Ammon's horn (tissue), 1 donor: ENCODE results near the gene DNAH9.
A peak's percentile ranks its signal among the peaks of the same experiment; 100 is the strongest.
"Not testable (repeated sequence)": the region's sequence is repeated elsewhere in the genome, so short reads cannot be mapped to it uniquely, and the experiment has no call there.

ENCODE experiments used
- DNase-seq: peaks from one replicate; pipeline ENCODE4 v3.0.0-alpha.2; 2016; ENCODE audit warnings: low spot score

DNAH9 gene

GRCh38 chr17:11916091-11916490 lies 317.8 kb downstream of the DNAH9 start:
- DNase-seq = no peak

DNA sequence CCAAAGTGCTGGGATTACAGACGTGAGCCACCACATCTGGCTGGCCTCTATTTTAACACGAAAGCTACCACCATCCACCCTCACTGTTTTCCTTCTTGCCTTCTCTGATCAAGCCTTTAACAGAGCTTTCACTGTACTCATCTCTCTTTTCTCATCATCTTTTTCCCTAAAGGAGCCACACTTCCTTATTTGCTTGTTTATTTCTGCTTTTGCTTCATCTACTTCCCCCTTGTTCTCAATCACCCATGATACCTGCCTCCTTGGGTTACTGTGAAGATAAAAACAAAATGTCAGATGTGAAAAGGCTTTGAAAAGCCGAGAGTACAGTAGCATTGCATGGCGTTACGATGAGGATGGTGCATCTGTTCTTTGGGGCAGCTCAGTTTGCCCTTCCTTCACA lies 319.1 kb downstream of the DNAH9 start:
- no peak for DNase-seq

GRCh38 chr17:11921296-11921695 lies 323.0 kb downstream of the DNAH9 start:
- DNase-seq = no peak

GRCh38 chr17:11922638-11923037 lies 324.4 kb downstream of the DNAH9 start:
- DNase-seq = no peak

- DNase-seq = no peak
Measured at GRCh38 chr17:11924076-11924475, 325.8 kb downstream of the DNAH9 start.

DNA sequence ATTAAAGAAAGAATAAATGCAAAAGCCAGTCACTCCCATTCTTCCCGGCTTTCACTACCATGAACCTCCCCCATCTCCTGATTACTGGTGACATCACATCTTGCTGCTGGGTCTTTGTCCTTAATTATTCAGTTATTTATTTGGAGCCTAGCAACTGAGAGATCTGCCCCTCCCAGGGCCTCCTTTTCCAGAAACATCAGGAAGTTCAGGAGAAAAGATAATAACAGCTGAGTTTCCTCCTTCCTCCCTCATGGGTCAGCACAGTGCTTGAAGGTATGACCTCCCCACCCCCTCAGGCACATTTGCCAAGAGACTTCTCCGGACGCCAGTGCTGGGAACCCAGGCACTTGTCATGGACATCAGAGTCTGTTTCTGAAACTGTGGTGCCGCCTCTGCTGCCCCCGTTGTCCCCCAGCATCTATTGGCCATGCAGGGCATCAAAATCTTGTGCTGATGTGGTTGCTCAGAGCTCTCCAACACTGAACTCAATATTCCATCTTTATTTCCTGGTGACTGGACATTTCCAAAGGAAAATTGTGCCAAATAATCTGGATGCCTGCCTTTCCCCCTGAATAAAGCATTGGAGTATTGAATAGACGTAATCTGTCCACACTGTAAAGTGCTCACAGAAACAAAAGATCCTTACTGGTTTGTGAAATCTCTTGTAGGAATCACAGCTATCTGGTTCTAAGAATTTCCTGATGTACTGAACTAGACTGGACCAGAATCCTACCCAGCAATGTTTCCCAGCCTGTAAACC lies 327.2 kb downstream of the DNAH9 start:
- DNase-seq = no peak

- no peak for DNase-seq
Measured at GRCh38 chr17:11928436-11928835, 330.2 kb downstream of the DNAH9 start.

- no peak for DNase-seq
Measured at GRCh38 chr17:11932337-11932898, 334.1 kb downstream of the DNAH9 start.

DNA sequence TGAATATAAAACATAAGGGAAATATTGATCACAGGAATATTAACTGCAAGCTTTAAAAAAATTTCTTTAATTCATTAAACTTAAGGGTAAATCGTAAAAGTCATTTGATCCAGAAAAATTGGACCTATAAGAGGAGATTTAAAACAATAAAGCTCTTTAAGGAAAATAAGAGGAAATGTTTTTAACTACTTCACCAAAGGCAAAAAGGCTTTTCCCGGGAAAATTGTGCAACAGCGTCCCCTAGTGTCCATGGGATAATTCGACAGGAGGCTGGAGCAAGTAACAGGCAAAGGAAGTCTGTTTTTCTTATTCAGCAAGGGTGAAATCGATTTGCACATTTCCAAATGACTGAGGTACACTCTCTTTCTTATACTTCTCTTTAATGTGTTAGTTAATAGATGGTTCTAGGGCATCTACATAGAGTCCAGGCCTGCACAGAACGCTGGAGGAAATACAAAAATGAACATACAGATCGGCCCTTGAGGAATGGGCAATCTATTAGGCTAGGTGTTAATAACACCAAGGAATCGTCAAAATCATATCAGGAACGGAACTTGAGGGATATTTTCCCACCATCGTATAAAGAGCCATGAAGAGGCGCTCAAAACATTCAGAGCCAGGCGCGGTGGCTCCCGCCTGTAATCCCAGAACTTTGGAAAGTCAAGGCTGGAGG lies 337.6 kb downstream of the DNAH9 start:
- peak; percentile 69 for DNase-seq

DNA sequence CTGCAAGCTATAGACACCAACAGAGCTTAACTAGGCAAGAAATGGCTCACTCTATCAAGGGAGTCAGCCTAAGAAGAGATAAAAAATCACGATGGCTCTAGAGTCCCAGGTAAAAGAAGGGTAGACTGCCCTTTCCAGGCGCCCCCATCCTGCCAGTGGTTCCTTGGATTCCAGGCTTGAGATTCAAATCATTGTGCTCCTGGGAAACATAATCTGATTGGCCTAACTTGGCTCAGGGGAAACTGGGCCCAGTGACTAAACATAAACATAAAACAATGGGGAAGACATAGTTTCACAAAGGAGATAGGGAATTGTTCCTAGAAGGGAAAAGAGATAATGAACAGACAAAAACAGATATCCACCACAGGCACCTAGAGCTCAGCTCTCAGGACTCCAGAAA lies 342.6 kb downstream of the DNAH9 start:
- DNase-seq = no peak

- DNase-seq = not testable (repeated sequence)
Measured at GRCh38 chr17:11943086-11943485, 344.8 kb downstream of the DNAH9 start.

DNA sequence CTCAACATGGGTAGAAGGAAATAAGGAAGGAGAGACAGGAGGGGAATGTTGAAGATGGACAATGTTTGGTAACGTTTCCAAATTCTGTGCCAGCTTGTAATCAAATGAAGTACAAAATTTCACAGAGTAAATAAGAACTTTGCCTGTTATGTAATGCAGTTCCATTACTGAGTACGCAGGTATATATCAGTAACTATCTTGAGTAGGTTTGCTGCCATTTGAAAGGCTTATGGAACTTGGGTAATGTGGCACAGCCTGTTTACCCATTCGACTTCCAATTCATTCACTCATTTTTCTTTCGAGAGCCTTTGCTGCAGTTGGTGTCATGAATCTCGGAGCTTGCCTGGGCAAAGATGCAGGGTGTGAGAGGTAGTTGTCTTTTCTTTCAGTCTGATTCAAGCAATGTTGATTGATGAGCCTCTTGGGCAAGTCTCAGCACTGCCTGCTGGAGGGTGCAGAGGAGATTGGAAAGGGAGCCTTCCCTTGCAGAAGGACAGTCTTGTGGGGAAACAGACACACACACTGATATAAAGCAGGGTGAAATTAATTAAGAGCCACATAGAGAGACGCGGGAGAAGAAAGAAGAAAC lies 345.6 kb downstream of the DNAH9 start:
- DNase-seq = no peak

DNA sequence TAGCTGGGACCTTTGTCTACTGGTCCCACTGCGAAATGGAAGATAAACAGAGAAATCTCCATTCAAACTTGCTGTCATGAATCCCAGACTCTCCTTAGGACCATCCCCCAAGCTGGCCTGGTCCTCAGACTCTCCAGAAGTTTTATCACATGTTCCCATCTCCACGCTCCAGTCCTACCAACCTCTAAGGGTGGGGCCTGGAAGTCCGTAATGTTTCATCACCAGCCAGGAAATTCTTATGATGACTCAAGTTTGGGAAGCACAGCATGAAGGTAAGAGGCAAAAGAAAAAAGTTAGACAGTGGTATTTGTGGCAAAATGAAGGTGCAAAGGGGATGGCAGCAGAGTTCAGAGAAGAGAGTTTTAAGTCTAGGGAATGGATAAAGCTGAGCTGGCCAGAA lies 346.3 kb downstream of the DNAH9 start:
- DNase-seq = no peak

DNA sequence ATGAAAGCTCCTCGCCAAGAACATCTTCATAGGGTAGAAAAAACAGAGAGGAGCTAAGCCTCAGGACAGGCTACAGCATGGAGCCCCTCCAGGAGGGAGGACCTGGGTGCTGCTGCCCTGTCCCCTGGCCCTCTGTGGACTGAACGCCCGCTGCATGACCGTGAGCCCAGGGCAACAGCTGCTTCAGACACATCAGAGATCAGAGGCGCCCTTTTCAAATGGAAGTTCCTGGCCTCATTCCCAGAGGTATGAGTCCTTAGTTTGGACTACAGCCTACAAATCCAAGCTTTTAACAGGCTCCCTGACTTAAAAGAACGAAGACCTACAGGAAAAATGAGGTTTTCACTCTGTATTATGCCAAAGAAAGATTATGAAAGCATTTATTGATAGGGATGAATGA lies 350.5 kb downstream of the DNAH9 start:
- DNase-seq = peak; percentile 10

- DNase-seq = not testable (repeated sequence)
Measured at GRCh38 chr17:11949571-11949970, 351.3 kb downstream of the DNAH9 start.

DNA sequence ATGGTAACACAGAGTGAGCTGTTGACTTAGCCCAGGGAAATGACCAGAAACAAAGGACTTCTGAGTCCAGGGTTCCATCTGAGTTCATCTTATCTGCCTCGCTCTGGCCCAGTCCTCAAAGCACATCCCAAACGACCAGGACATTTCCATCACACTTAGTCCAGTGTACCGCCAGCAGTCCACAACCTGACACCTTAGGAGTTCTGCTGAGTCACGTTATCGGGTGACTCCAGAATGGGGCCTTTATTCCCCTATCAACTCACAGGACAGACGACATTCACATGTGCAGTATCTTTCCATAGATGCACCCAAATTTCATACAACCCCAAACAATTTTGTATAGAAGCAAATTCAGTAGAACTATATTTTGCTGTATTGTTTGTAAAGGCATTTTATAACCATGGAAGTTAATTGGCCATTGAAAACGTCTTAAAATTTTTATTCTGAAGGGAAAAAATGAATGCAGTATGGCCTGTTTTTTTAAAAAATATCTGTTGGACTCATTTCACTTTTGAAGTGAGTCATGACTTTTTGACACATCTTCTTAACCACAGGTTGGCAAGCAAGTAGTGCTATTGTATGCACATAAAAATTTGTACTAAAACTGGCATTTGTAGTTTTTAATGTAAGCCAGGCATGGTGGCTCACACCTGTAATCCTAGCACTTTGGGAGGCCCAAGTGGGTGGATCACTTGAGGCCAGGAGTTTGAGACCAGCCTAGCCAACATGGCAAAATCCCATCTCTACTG lies 352.7 kb downstream of the DNAH9 start:
- DNase-seq = no peak

- DNase-seq = no peak
Measured at GRCh38 chr17:11952610-11953009, 354.3 kb downstream of the DNAH9 start.

- no peak for DNase-seq
Measured at GRCh38 chr17:11953924-11954323, 355.7 kb downstream of the DNAH9 start.

GRCh38 chr17:11954936-11955335 lies 356.7 kb downstream of the DNAH9 start:
- no peak for DNase-seq

DNA sequence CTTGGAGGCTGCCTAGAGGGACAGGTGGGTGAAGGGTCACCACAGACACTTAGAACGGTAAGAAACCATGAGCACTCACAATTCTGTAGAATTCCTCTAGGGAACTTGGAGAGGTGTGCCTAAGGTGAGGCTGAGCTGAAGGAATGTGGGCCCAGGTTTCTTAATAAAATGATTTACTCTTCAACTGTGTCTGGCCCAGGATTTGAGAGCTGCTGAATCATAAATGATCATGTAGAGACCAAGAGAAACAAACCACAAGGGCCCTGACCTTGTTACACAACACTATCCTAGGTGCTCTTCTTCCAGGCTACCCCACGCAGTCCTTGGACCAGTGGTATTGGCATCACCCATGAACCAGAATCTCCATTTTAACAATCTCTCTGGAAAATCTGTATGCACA lies 371.3 kb downstream of the DNAH9 start:
- DNase-seq = no peak

DNA sequence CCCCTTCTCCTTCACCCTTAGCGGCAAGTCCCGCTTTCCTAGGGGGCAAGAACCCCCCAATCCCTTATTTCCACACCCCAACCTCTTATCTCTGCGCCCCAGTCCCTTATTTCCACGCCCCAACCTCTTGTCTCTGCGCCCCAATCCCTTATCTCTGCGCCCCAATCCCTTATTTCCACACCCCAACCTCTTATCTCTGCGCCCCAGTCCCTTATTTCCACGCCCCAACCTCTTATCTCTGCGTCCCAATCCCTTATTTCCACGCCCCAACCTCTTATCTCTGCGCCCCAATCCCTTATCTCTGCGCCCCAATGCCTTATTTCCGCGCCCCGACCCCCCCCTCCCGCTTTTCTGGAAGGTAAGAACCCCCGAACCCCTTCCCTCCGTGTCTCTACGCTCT lies 374.5 kb downstream of the DNAH9 start:
- DNase-seq = not testable (repeated sequence)

GRCh38 chr17:11979795-11980194 lies 381.5 kb downstream of the DNAH9 start:
- DNase-seq = no peak
